HepG2 (cell line): ENCODE data around the gene MACROD2. TPM values are rescaled to one million over a fixed set of nuclear protein-coding genes. Genes with fewer than 3 reads are reported as not detected.

Experiments
- ATAC-seq: fragments of 200-7000 bp; cut with Tn5 transposase; 3 replicates; pipeline ENCODE4 v1.9.1; 2020; ENCODE audit warnings: mild to moderate bottlenecking, moderate library complexity
- BruUV-seq: library from RNA; stranded (reverse); fragments of 400-500 nt; replicated peaks from 2 replicates; lab custom pipeline; 2021; lab: Mats Ljungman, UMichigan
- CTCF ChIA-PET: fragments of 300-600 bp; formaldehyde crosslinking; extraction: SDS; loops from one replicate; lab custom pipeline; 2021; ENCODE audit warnings: low total read pairs, inconsistent platforms, low intra/inter-chr PET ratio; lab: Yijun Ruan, JAX
- POLR2A ChIA-PET: fragments of 350-600 bp; sonication (Branson Sonifier 250); formaldehyde crosslinking; loops from one replicate; lab custom pipeline; 2020; ENCODE audit warnings: antibody characterized with exemption, inconsistent platforms; lab: Yijun Ruan, JAX
- DNase-seq: peaks from one replicate; pipeline ENCODE4 v3.0.0-alpha.2; 2015; ENCODE audit warnings: low spot score
- FAIRE-seq: peaks from 3 replicates; lab custom pipeline; 2011; peaks lifted over from hg19 to GRCh38; lab: Jason Lieb, UNC
- H2AFZ ChIP-seq: one replicate; pipeline ENCODE4 v1.6.1; 2011; ENCODE audit warnings: low read length, inconsistent platforms
- H3K27ac ChIP-seq: fragments of 300-600 bp; 3 replicates; pipeline ENCODE4 v1.8.0; 2011; ENCODE audit warnings: mixed run types, mild to moderate bottlenecking, mixed read lengths, low read length, inconsistent platforms; ENCODE audit not compliant: insufficient read depth; ENCODE audit errors: extremely low read length
- H3K27me3 ChIP-seq, 2 experiments: fragments of 200-600 bp in 1 of 2; 2 replicates in 1 of 2; 3 replicates in 1 of 2; pipeline versions ENCODE4 v1.6.0 to v1.8.0; 2011; ENCODE audit warnings: low read length in 2 of 2, mild to moderate bottlenecking in 2 of 2, moderate library complexity in 2 of 2, inconsistent platforms in 1 of 2; ENCODE audit not compliant: insufficient read depth in 2 of 2, control insufficient read depth in 1 of 2
- H3K36me3 ChIP-seq, 2 experiments: fragments of 200-600 bp in 1 of 2; replicated peaks in 1 of 2; 2 replicates in 1 of 2; 3 replicates in 1 of 2; pipeline versions ENCODE4 v1.5.1 to v1.8.0; 2011; ENCODE audit warnings: low read length in 2 of 2, inconsistent platforms in 1 of 2; ENCODE audit not compliant: insufficient read depth in 2 of 2, control insufficient read depth in 1 of 2
- H3K4me1 ChIP-seq: 2 replicates; pipeline ENCODE4 v1.5.1; 2012; ENCODE audit warnings: low read length, inconsistent platforms; ENCODE audit not compliant: insufficient read depth
- H3K4me2 ChIP-seq: 2 replicates; pipeline ENCODE4 v1.6.0; 2011; ENCODE audit warnings: low read depth, low read length, inconsistent platforms
- H3K4me3 ChIP-seq, 3 experiments: fragments of 200-600 bp in 1 of 3; sonication (generic), shearing (Covaris generic) in 1 of 3; replicated peaks in 1 of 3; 2 replicates each; pipeline ENCODE4 v1.5.1; 2011 to 2016; ENCODE audit warnings: low read length in 3 of 3, inconsistent platforms in 2 of 3, low read depth in 2 of 3, mild to moderate bottlenecking in 2 of 3, control low read depth in 1 of 3, mixed read lengths in 1 of 3; ENCODE audit not compliant: insufficient read depth in 1 of 3
- H3K79me2 ChIP-seq: one replicate; pipeline ENCODE4 v1.6.1; 2011; ENCODE audit warnings: low read length, inconsistent platforms; ENCODE audit not compliant: insufficient read depth
- H3K9ac ChIP-seq: 2 replicates; pipeline ENCODE4 v1.6.0; 2011; ENCODE audit warnings: mild to moderate bottlenecking, low read depth, low read length, inconsistent platforms; ENCODE audit not compliant: insufficient read depth
- H3K9me3 ChIP-seq: 2 replicates; pipeline ENCODE4 v1.5.1; 2012; ENCODE audit warnings: mild to moderate bottlenecking, low read length
- H4K20me1 ChIP-seq: 2 replicates; pipeline ENCODE4 v1.6.0; 2011; ENCODE audit warnings: inconsistent platforms, mild to moderate bottlenecking, low read length, moderate library complexity; ENCODE audit not compliant: insufficient read depth
- ARNT2 ChIP-seq: sonication (generic); formaldehyde crosslinking; IDR thresholded peaks from 2 replicates; pipeline ENCODE4 v1.8.0; 2022; ENCODE audit warnings: mild to moderate bottlenecking, low read depth, missing genetic modification reagents, moderate library complexity
- CC2D1A ChIP-seq: sonication (generic); formaldehyde crosslinking; IDR thresholded peaks from 2 replicates; pipeline ENCODE4 v1.8.1; 2023; ENCODE audit warnings: mild to moderate bottlenecking, missing genetic modification reagents
- MATR3 ChIP-seq: sonication (generic); formaldehyde crosslinking; IDR thresholded peaks from 2 replicates; pipeline ENCODE4 v1.4.0; 2020; ENCODE audit warnings: missing genetic modification reagents
- SYNCRIP ChIP-seq: fragments of 200-400 bp; formaldehyde crosslinking; IDR thresholded peaks from 2 replicates; pipeline ENCODE4 v1.6.1; 2018; ENCODE audit warnings: mild to moderate bottlenecking, low read depth, low read length; ENCODE audit not compliant: insufficient read depth
- ZNF451 ChIP-seq: sonication (generic); formaldehyde crosslinking; IDR thresholded peaks from 2 replicates; pipeline ENCODE4 v1.5.0; 2020; ENCODE audit warnings: mild to moderate bottlenecking, missing genetic modification reagents
- ZNF614 ChIP-seq: IDR thresholded peaks from 2 replicates; pipeline ENCODE4 v1.6.1; 2018; ENCODE audit warnings: missing biosample characterization, missing genetic modification reagents, inconsistent platforms, borderline replicate concordance
- ZZZ3 ChIP-seq: sonication (generic); formaldehyde crosslinking; IDR thresholded peaks from 2 replicates; pipeline ENCODE4 v1.4.0; 2020; ENCODE audit warnings: missing genetic modification reagents, mild to moderate bottlenecking, borderline replicate concordance
- WGBS: methylation state at CpG from one replicate; pipeline ENCODE4 v1.1.6; 2017; ENCODE audit warnings: low lambda C conversion rate; 5-methylcytosine and 5-hydroxymethylcytosine counted together
- in situ Hi-C: cut with HindIII; loops from 2 replicates; pipeline ENCODE4 v1.10.0; 2017; ENCODE audit warnings: low pct_unique_long_range_greater_than_20kb; ENCODE audit not compliant: extremely low pct_ligation_motif_present
- intact Hi-C: fragments of 100-400 bp; cut with micrococcal nuclease; formaldehyde crosslinking; loops from one replicate; pipeline ENCODE4 v1.10.0; 2022; ENCODE audit not compliant: unreplicated experiment
- polyA plus RNA-seq, 8 experiments: library from polyadenylated mRNA; depleted of rRNA in 3 of 8; stranded (reverse) in 7 of 8; unstranded in 1 of 8; fragments of >200 nt; fragmentation: Illumina TruSeq in 4 of 8; extraction: Trizol in 4 of 8; gene quantifications; 2 replicates each; pipeline versions ENCODE4 v1.2.1 to v1.2.3, GENCODE V29; 2011 to 2016; ENCODE audit warnings: low read depth in 4 of 8, missing spikeins in 1 of 8, mixed read lengths in 1 of 8; ENCODE audit not compliant: insufficient read depth in 1 of 8
- total RNA-seq, 5 experiments: library from RNA; depleted of rRNA; stranded (reverse); fragments of >200 nt; fragmentation: Illumina TruSeq; extraction: Trizol; gene quantifications; 2 replicates each; pipeline ENCODE4 v1.2.3, GENCODE V29; 2016; ENCODE audit warnings: low read depth in 1 of 5
- TF ChIP-seq, protein P1 (sequence below): sonication (generic); formaldehyde crosslinking; IDR thresholded peaks from 2 replicates; pipeline ENCODE4 v1.4.0; 2020; ENCODE audit warnings: low read depth, missing genetic modification reagents
- TF ChIP-seq, protein P2 (sequence below), 2 experiments: fragments of 450-650 bp in 1 of 2; sonication (generic) in 1 of 2; formaldehyde crosslinking; IDR thresholded peaks; 2 replicates each; pipeline versions ENCODE4 v1.5.0 to v1.8.0; 2020 to 2022; ENCODE audit warnings: mild to moderate bottlenecking in 1 of 2, missing genetic modification reagents in 1 of 2
- TF ChIP-seq, protein P3 (sequence below): sonication (generic); formaldehyde crosslinking; IDR thresholded peaks from 2 replicates; pipeline ENCODE4 v1.8.1; 2023; ENCODE audit warnings: mild to moderate bottlenecking, missing genetic modification reagents, borderline replicate concordance
- TF ChIP-seq, protein P4 (sequence below): sonication (generic); formaldehyde crosslinking; IDR thresholded peaks from 2 replicates; pipeline ENCODE4 v1.4.0; 2020; ENCODE audit warnings: missing genetic modification reagents
- TF ChIP-seq, protein P5 (sequence below): sonication (generic); formaldehyde crosslinking; IDR thresholded peaks from 2 replicates; pipeline ENCODE4 v1.4.0; 2020; ENCODE audit warnings: missing genetic modification reagents, borderline replicate concordance
- TF ChIP-seq, protein P6 (sequence below): sonication (generic); formaldehyde crosslinking; conservative IDR thresholded peaks from 2 replicates; pipeline ENCODE4 v1.4.0; 2020; ENCODE audit warnings: missing genetic modification reagents

MACROD2 gene
- total and polyA plus RNA-seq, 2 of the 13 experiments (the other 11 are each of a cell fraction or from before 2014, with no cell fraction given): 0.13 to 0.51 TPM

DNA sequence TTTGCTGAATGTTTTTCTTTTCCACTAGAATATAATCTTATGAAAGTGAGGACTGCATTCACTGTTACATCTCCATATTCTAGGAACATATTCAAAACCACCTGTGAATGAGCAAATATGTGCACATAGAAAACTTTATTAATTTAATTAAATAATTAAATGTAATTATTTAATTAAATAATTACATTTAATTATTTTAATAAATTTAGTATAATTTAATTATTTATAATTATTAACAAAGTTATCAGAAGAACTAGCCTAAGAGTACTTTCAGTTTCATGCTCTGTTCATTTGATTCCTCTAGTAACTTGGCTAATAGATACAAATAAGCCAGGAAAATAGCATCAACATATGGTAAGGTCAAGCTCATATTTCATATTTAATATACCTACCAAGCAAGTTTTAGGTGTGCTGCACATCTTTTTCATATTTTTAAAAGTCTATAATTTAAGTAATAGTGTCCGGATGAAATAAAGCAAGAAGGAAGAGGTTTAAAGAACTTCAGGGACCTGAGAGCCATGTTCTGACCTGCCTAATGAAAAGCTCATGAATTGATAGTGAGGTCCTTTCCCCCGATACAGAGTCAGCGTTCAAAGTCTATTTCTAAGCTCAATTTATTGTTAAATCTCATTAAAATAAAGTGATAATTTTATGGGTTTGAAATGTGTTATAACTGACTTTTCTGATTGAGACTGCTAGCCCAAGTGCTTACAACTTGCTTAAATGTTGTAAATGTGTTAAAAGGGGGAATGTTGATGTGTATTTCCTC lies 703.5 kb downstream of the MACROD2 start:
- intact Hi-C loops (no loop called here), in situ Hi-C loops (no loop called here)
- Histone ChIP-seq H3K4me3 (no peak overlapping the region), H3K4me2 (no peak overlapping the region), H3K36me3 (no peaks in the 10 kb centered on the region), H3K27ac (no peak overlapping the region), H3K27me3 (no peaks in the 10 kb centered on the region), H3K9ac (no peak overlapping the region), H3K79me2 (no peaks in the 10 kb centered on the region), H3K9me3 (no peaks in the 10 kb centered on the region), H2AFZ (no peak overlapping the region), H3K4me1 (0 out of 2 replicates have a peak, but pooled peaks cover 4% of the 10 kb centered on the region), H4K20me1 (no peaks in the 10 kb centered on the region)
- 9% methylated on average over 3 of the region's 3 CpGs for WGBS
- BruUV-seq: no TSS peak
- CTCF ChIA-PET: no interaction called here
- ATAC-seq (no peak), FAIRE-seq (no peak), DNase-seq (no peak)
- POLR2A ChIA-PET: no interaction called here
- no peak for TF ChIP-seq ZNF451
- TF ChIP-seq CC2D1A (CRISPR knock-in tag): no peak
- no peak for TF ChIP-seq SYNCRIP
- TF ChIP-seq, protein P1, sequence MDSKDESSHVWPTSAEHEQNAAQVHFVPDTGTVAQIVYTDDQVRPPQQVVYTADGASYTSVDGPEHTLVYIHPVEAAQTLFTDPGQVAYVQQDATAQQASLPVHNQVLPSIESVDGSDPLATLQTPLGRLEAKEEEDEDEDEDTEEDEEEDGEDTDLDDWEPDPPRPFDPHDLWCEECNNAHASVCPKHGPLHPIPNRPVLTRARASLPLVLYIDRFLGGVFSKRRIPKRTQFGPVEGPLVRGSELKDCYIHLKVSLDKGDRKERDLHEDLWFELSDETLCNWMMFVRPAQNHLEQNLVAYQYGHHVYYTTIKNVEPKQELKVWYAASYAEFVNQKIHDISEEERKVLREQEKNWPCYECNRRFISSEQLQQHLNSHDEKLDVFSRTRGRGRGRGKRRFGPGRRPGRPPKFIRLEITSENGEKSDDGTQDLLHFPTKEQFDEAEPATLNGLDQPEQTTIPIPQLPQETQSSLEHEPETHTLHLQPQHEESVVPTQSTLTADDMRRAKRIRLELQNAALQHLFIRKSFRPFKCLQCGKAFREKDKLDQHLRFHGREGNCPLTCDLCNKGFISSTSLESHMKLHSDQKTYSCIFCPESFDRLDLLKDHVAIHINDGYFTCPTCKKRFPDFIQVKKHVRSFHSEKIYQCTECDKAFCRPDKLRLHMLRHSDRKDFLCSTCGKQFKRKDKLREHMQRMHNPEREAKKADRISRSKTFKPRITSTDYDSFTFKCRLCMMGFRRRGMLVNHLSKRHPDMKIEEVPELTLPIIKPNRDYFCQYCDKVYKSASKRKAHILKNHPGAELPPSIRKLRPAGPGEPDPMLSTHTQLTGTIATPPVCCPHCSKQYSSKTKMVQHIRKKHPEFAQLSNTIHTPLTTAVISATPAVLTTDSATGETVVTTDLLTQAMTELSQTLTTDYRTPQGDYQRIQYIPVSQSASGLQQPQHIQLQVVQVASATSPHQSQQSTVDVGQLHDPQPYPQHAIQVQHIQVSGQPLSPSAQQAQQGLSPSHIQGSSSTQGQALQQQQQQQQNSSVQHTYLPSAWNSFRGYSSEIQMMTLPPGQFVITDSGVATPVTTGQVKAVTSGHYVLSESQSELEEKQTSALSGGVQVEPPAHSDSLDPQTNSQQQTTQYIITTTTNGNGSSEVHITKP: no peak
- TF ChIP-seq, protein P2, sequence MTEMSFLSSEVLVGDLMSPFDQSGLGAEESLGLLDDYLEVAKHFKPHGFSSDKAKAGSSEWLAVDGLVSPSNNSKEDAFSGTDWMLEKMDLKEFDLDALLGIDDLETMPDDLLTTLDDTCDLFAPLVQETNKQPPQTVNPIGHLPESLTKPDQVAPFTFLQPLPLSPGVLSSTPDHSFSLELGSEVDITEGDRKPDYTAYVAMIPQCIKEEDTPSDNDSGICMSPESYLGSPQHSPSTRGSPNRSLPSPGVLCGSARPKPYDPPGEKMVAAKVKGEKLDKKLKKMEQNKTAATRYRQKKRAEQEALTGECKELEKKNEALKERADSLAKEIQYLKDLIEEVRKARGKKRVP (CRISPR knock-in tag; IDR thresholded peaks at IDR 0.05): no peak
- TF ChIP-seq MATR3: no peak
- no peak for TF ChIP-seq ARNT2 (CRISPR knock-in tag)
- TF ChIP-seq, protein P3, sequence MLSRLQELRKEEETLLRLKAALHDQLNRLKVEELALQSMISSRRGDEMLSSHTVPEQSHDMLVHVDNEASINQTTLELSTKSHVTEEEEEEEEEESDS: no peak
- TF ChIP-seq, protein P4, sequence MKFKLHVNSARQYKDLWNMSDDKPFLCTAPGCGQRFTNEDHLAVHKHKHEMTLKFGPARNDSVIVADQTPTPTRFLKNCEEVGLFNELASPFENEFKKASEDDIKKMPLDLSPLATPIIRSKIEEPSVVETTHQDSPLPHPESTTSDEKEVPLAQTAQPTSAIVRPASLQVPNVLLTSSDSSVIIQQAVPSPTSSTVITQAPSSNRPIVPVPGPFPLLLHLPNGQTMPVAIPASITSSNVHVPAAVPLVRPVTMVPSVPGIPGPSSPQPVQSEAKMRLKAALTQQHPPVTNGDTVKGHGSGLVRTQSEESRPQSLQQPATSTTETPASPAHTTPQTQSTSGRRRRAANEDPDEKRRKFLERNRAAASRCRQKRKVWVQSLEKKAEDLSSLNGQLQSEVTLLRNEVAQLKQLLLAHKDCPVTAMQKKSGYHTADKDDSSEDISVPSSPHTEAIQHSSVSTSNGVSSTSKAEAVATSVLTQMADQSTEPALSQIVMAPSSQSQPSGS (CRISPR knock-in tag): no peak
- no peak for TF ChIP-seq ZZZ3 (CRISPR knock-in tag)
- TF ChIP-seq, protein P5, sequence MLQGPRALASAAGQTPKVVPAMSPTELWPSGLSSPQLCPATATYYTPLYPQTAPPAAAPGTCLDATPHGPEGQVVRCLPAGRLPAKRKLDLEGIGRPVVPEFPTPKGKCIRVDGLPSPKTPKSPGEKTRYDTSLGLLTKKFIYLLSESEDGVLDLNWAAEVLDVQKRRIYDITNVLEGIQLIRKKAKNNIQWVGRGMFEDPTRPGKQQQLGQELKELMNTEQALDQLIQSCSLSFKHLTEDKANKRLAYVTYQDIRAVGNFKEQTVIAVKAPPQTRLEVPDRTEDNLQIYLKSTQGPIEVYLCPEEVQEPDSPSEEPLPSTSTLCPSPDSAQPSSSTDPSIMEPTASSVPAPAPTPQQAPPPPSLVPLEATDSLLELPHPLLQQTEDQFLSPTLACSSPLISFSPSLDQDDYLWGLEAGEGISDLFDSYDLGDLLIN (CRISPR knock-in tag): no peak
- no peak for TF ChIP-seq ZNF614
- TF ChIP-seq, protein P6, sequence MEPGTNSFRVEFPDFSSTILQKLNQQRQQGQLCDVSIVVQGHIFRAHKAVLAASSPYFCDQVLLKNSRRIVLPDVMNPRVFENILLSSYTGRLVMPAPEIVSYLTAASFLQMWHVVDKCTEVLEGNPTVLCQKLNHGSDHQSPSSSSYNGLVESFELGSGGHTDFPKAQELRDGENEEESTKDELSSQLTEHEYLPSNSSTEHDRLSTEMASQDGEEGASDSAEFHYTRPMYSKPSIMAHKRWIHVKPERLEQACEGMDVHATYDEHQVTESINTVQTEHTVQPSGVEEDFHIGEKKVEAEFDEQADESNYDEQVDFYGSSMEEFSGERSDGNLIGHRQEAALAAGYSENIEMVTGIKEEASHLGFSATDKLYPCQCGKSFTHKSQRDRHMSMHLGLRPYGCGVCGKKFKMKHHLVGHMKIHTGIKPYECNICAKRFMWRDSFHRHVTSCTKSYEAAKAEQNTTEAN: no peak
